GM21723 (cell line): ENCODE measurements around the gene PRR22.
"Not testable (repeated sequence)": the region's sequence is repeated elsewhere in the genome, so short reads cannot be mapped to it uniquely, and the experiment has no call there.

Source experiments
- ATAC-seq: cut with Tn5 transposase; IDR thresholded peaks from one replicate; pipeline ENCODE4 v1.9.1; 2021; ENCODE audit warnings: mild to moderate bottlenecking, moderate library complexity; ENCODE audit not compliant: unreplicated experiment

The PRR22 gene

GRCh38 chr19:5762608-5763217, 21.8 kb downstream of the PRR22 start:
- no peak for ATAC-seq

GRCh38 chr19:5753743-5754142, 30.8 kb downstream of the PRR22 start:
- ATAC-seq = no peak

GRCh38 chr19:5751709-5752108, 32.8 kb downstream of the PRR22 start:
- no peak for ATAC-seq

- no peak for ATAC-seq
Measured at GRCh38 chr19:5749505-5749904, 35.0 kb downstream of the PRR22 start.

- not testable (repeated sequence) for ATAC-seq
Measured at GRCh38 chr19:5748920-5749319, 35.6 kb downstream of the PRR22 start.

- ATAC-seq = not testable (repeated sequence)
Measured at GRCh38 chr19:5744999-5745398, 39.5 kb downstream of the PRR22 start.

- ATAC-seq = no peak
Measured at GRCh38 chr19:5743630-5744029, 40.9 kb downstream of the PRR22 start.

GRCh38 chr19:5742051-5742450, 42.5 kb downstream of the PRR22 start:
- no peak for ATAC-seq

GRCh38 chr19:5738423-5738822, 46.1 kb downstream of the PRR22 start:
- ATAC-seq = no peak

GRCh38 chr19:5733172-5733571, 51.4 kb downstream of the PRR22 start:
- ATAC-seq = not testable (repeated sequence)
